GM12891 (cell line): ENCODE data around the gene ADD1.

Source experiments
- DNase-seq: peaks from one replicate; pipeline ENCODE4 v3.0.0; 2011; ENCODE audit warnings: low spot score; ENCODE audit not compliant: insufficient read length
- FAIRE-seq: peaks from 2 replicates; lab custom pipeline; 2011; peaks lifted over from hg19 to GRCh38; lab: Jason Lieb, UNC
- PAX5 ChIP-seq: IDR thresholded peaks from 2 replicates; pipeline ENCODE4 v1.6.1; 2011; ENCODE audit warnings: low read length, moderate library complexity, mild to moderate bottlenecking; ENCODE audit not compliant: insufficient read depth, severe bottlenecking
- POLR2A ChIP-seq: IDR thresholded peaks from 2 replicates; pipeline ENCODE4 v1.6.1; 2011; ENCODE audit warnings: low read depth, low read length, control low read depth
- POLR2AphosphoS5 ChIP-seq: IDR thresholded peaks from 2 replicates; pipeline ENCODE4 v1.6.1; 2011; ENCODE audit warnings: low read depth, low read length, control low read depth
- POU2F2 ChIP-seq: IDR thresholded peaks from 2 replicates; pipeline ENCODE4 v1.6.1; 2011; ENCODE audit warnings: low read depth, mild to moderate bottlenecking, control low read depth, low read length, moderate library complexity
- SPI1 ChIP-seq: IDR thresholded peaks from 2 replicates; pipeline ENCODE4 v1.6.1; 2011; ENCODE audit warnings: low read depth, low read length, control low read depth
- TAF1 ChIP-seq: IDR thresholded peaks from 2 replicates; pipeline ENCODE4 v1.6.1; 2011; ENCODE audit warnings: low read depth, low read length, control low read depth

Gene ADD1

DNA sequence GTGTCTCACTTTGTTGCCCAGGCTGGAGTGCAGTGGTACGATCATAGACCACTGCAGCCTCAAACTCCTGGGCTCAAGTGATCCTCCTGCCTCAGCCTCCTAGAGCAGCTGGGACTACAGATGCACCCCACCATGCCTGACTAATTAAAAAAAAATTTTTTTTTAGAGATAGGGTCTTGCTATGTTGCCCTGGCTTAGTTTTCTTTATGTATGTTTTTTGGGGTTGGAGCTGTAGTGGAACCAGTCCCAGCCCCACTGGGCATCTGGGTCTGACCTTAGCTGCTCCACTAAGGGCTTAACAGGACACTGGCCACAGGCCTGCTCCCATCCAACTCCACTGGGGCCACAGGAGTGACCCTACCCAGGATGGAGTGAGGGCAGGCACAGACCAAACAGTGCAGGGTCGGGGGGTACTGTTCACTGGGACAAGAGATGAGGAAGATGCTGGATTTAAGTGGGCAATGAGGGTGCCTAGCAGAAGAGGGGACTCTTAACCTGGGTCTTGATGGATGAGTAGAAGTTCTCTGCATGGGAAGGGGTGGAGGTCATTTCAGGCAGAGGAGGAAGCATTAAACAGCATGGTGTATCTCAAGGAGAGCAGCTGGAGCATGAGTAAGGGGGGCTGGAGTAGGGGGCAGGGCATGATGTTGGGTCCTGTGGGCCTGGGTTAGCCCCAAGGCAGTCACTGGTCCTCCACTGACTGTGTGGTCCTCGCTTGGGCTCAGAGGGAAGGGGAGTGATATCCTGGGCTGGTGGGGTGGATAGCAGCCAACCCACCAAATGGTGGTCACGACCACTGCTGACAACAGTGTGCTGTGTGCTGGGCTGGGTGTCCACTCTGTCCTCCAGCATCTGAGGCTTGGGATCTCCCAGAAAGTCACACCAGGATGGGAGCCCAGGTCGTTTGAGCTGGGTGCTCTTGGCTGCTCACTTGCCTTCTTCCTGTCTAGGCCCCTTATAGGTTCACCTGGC is 24.1 kb upstream of the ADD1 start:
- DNase-seq = no peak
- TF ChIP-seq POLR2A = no peak
- no peak for TF ChIP-seq SPI1
- no peak for TF ChIP-seq POU2F2
- TF ChIP-seq PAX5 = no peak
- TF ChIP-seq POLR2AphosphoS5 = no peak
- no peak for TF ChIP-seq TAF1
- FAIRE-seq = peak; percentile 13

GRCh38 chr4:2820216-2820982 is 23.2 kb upstream of the ADD1 start:
- FAIRE-seq (no peak), DNase-seq (no peak)
- TF ChIP-seq PAX5 (no peak), POLR2AphosphoS5 (no peak), POU2F2 (no peak), SPI1 (no peak), POLR2A (no peak), TAF1 (no peak)

GRCh38 chr4:2822461-2823300 is 21.0 kb upstream of the ADD1 start:
- TF ChIP-seq POU2F2 (no peak), POLR2A (no peak)
- DNase-seq (no peak), FAIRE-seq (no peak)

DNA sequence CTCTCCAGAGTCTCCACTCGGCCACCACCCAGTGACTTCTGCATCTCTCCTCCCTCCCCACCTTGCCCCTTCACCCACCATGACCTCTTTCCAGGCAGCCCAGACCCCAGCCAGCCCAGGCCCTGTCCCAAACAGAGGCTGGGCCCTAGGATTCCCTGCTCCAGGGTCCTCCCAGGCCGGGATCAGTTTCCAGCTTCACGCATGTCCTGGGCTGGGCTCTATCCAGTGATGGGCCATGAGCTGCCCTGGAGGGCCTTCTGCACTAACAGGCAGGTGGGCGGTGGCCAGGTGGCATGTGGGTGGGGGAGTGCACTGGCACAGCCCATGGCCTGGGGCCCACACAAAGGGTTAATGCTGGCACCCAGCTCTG is 20.4 kb upstream of the ADD1 start:
- FAIRE-seq (no peak), DNase-seq (no peak)
- no peak for TF ChIP-seq POU2F2
- no peak for TF ChIP-seq POLR2A
- TF ChIP-seq PAX5 = no peak
- no peak for TF ChIP-seq POLR2AphosphoS5
- no peak for TF ChIP-seq SPI1
- TF ChIP-seq TAF1 = no peak

DNA sequence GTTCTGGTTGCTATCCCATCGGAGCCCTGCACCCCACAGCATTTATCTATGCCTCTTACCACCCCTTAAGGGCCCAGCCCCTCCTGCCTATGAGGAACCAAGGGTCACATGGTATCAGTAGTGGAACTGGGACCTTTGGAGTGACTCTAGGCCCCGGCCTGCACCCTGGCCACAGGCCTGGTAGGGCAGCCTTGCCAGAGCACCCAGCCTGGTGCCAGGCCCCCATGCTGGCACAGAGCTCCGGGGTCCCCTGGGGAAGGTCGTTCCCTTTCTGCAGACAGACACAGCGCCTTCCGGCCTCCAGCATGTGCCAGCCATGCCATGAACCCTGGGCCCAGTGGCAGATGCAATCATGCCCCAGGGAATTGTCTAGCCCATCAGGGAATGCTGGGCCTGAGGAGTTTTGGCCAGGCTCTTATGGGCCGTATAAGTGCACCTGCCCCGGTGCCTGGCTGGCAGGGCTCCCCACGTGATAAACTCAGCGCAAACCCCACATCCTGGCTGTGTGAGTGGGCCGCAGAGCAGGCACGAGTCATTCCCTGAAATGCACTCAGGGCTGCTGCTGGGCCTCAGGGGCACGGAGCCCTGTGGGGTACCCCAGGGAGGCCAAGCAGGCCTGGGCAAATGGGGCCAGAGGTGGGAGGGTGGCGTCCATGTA is 19.8 kb upstream of the ADD1 start:
- DNase-seq = no peak
- no peak for FAIRE-seq
- no peak for TF ChIP-seq POLR2AphosphoS5
- no peak for TF ChIP-seq TAF1
- TF ChIP-seq PAX5 = no peak
- no peak for TF ChIP-seq POLR2A
- TF ChIP-seq SPI1 = no peak
- TF ChIP-seq POU2F2 = no peak

GRCh38 chr4:2824329-2824835 is 19.3 kb upstream of the ADD1 start:
- TF ChIP-seq POLR2AphosphoS5 = no peak
- no peak for TF ChIP-seq SPI1
- no peak for TF ChIP-seq POU2F2
- TF ChIP-seq TAF1 = no peak
- DNase-seq (no peak), FAIRE-seq (no peak)

DNA sequence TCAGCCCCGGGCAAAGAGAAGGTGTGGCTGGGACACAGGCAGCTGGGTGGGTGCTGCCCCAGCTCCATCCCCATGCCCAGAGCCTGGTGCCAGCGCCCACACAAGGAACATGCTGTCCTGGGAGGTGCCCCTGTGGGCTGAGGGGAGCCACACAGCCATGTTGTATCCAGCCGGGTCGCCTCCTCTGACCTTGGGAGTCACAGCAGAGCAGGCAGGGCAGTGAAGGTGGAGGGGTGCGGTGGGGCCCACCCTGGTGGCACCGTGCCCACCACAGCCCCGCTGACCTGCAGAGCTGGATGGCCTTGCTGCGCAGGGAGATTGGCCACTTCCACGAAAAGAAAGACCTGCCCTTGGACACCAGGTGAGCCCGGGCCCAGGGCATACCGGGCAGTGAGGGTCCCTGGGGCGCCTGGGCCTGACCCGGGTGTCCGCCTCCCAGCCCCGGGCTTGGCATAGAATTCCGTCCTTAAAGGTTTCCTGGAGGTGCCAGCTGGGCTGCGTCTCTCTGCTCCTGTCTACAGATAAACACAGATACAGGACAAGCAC is 18.7 kb upstream of the ADD1 start:
- DNase-seq (no peak), FAIRE-seq (no peak)
- TF ChIP-seq POLR2AphosphoS5 (no peak), POU2F2 (no peak), TAF1 (no peak), POLR2A (no peak), PAX5 (no peak), SPI1 (no peak)

DNA sequence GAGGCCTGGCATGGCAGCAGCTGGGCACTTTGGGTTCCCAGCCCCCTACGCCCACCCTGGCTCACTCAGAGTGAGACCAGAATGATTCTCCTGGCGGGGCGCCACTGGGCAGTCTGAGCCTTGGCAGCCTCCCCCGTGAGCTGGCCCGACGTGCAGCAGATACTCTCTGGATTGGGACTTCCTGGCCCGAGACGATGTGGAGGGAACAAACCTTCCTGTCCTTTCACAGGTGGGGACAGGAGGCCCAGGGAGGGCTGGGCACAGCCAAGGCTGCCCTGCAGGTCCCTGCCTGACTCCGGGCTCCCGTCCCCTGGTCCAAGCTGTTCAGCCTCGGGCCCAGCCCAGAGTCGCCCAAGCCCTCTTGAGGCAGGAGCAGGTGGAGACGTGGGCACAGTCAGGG is 17.9 kb upstream of the ADD1 start:
- TF ChIP-seq TAF1 = no peak
- no peak for TF ChIP-seq POLR2A
- TF ChIP-seq SPI1 = no peak
- TF ChIP-seq PAX5 = no peak
- no peak for TF ChIP-seq POLR2AphosphoS5
- no peak for TF ChIP-seq POU2F2
- DNase-seq = peak; percentile 4
- no peak for FAIRE-seq
